Vagina (tissue), 2 donors: ENCODE data around the gene CDK6.

Source experiments
- POLR2A ChIP-seq, 2 donors: fragments of 450-650 bp; IDR thresholded peaks; one replicate each; pipeline ENCODE4 v1.6.1; 2017; ENCODE audit warnings: antibody characterized with exemption in 2 of 2, mild to moderate bottlenecking in 2 of 2, moderate library complexity in 2 of 2
- TF ChIP-seq, protein P1 (sequence below), 3 experiments: fragments of 450-650 bp in 2 of 3; fragments of 200-600 bp in 1 of 3; sonication (generic) in 1 of 3; IDR thresholded peaks; one replicate each; pipeline ENCODE4 v1.5.1; 2017 to 2019; ENCODE audit warnings: antibody characterized with exemption in 3 of 3, mild to moderate bottlenecking in 2 of 3, moderate library complexity in 2 of 3

DNA sequence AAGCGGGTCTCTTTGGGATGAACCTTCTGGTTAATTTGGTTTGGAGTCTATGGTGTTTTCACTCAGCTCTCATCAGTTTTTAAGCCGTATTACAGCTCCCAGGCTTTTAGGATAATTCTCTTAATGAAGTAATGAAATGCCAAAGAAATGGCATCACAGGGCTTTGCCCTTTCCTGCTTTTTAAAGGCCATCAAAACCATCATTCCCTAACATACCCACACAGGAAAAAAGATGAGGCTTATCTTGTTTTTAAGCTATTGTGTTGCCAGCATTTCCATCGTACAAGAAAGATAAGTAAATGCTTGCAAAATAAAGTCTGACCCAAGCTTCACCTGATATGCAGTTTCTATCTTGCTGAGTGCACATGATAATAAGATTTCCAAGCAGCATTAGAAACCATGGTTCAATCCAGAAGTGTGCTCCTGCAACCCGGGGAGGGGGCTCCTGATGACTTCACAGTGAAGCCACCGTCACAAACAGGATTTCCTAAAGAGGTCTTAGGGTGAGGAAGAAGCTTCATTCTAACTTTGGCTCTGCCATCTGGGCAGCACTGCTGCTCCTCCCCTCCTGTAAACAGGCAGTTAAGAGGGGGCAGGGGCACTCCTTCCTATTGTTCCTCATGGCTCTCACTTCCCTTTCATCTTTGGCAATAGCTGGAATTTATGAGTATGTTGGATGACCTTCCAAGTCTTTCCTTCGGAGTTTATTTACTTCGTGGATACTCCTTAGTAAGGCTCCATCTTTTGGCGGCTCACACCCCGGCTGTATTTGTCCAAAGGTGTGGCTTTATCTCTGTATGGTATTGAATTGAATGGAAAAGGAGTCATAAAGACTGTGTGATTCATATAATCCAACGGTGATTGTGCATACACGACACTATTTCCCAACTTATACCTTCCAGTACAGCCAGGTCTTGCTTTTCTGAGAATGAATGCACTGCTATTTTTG lies 191.0 kb downstream of the CDK6 start:
- TF ChIP-seq, protein P1, sequence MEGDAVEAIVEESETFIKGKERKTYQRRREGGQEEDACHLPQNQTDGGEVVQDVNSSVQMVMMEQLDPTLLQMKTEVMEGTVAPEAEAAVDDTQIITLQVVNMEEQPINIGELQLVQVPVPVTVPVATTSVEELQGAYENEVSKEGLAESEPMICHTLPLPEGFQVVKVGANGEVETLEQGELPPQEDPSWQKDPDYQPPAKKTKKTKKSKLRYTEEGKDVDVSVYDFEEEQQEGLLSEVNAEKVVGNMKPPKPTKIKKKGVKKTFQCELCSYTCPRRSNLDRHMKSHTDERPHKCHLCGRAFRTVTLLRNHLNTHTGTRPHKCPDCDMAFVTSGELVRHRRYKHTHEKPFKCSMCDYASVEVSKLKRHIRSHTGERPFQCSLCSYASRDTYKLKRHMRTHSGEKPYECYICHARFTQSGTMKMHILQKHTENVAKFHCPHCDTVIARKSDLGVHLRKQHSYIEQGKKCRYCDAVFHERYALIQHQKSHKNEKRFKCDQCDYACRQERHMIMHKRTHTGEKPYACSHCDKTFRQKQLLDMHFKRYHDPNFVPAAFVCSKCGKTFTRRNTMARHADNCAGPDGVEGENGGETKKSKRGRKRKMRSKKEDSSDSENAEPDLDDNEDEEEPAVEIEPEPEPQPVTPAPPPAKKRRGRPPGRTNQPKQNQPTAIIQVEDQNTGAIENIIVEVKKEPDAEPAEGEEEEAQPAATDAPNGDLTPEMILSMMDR (IDR thresholded peaks at IDR 0.05), result no peak
- no peak for TF ChIP-seq POLR2A (IDR thresholded peaks at IDR 0.05)
